Fibroblast of skin of scalp (primary cell): ENCODE measurements around the gene CDK5R1.

Source experiments
- DNase-seq: peaks from one replicate; pipeline ENCODE4 v3.0.0-alpha.2; 2013

Gene CDK5R1

GRCh38 chr17:32471652-32472051 lies 15.1 kb upstream of the CDK5R1 start:
- no peak for DNase-seq

GRCh38 chr17:32475258-32475657 lies 11.5 kb upstream of the CDK5R1 start:
- DNase-seq, result no peak

GRCh38 chr17:32477220-32477619 lies 9.6 kb upstream of the CDK5R1 start:
- DNase-seq, result no peak

- DNase-seq, result no peak
Measured at GRCh38 chr17:32479074-32479617, 7.6 kb upstream of the CDK5R1 start.

- no peak for DNase-seq
Measured at GRCh38 chr17:32481193-32481592, 5.6 kb upstream of the CDK5R1 start.

GRCh38 chr17:32482568-32483320 lies 4.0 kb upstream of the CDK5R1 start:
- no peak for DNase-seq

- DNase-seq, result peak; percentile 90
Measured at GRCh38 chr17:32483451-32484019, 3.3 kb upstream of the CDK5R1 start.

GRCh38 chr17:32484041-32484461 lies 2.7 kb upstream of the CDK5R1 start:
- DNase-seq, result no peak

GRCh38 chr17:32484628-32485027 lies 2.2 kb upstream of the CDK5R1 start:
- no peak for DNase-seq

- DNase-seq, result no peak
Measured at GRCh38 chr17:32485261-32486110, 1.3 kb upstream of the CDK5R1 start.

GRCh38 chr17:32486111-32486700 lies 587 bp upstream of the CDK5R1 start:
- DNase-seq, result peak; percentile 75

GRCh38 chr17:32487473-32488176 lies 832 bp downstream of the CDK5R1 start:
- DNase-seq, result peak; percentile 14

GRCh38 chr17:32488177-32488542 lies 1.4 kb downstream of the CDK5R1 start:
- no peak for DNase-seq

- DNase-seq, result no peak
Measured at GRCh38 chr17:32488604-32489180, 1.9 kb downstream of the CDK5R1 start.

- DNase-seq, result no peak
Measured at GRCh38 chr17:32489320-32490100, 2.7 kb downstream of the CDK5R1 start.

- DNase-seq, result no peak
Measured at GRCh38 chr17:32490101-32490482, 3.3 kb downstream of the CDK5R1 start.

- no peak for DNase-seq
Measured at GRCh38 chr17:32491371-32492263, 4.8 kb downstream of the CDK5R1 start.

- DNase-seq, result no peak
Measured at GRCh38 chr17:32492264-32492589, 5.4 kb downstream of the CDK5R1 start.

- no peak for DNase-seq
Measured at GRCh38 chr17:32492648-32493289, 6.0 kb downstream of the CDK5R1 start.

GRCh38 chr17:32493571-32493970 lies 6.8 kb downstream of the CDK5R1 start:
- DNase-seq, result no peak
